HepG2 (cell line): Measurements from ENCODE around the gene NPFFR1. TPM values are rescaled to one million over a fixed set of nuclear protein-coding genes. Genes with fewer than 3 reads are reported as not detected.
A peak's percentile ranks its signal among the peaks of the same experiment; 100 is the strongest.
"Not testable (repeated sequence)": the region's sequence is repeated elsewhere in the genome, so short reads cannot be mapped to it uniquely, and the experiment has no call there.

ENCODE experiments used
- ATAC-seq: fragments of 200-7000 bp; cut with Tn5 transposase; 3 replicates; pipeline ENCODE4 v1.9.1; 2020; ENCODE audit warnings: mild to moderate bottlenecking, moderate library complexity
- BruUV-seq: library from RNA; stranded (reverse); fragments of 400-500 nt; replicated peaks from 2 replicates; lab custom pipeline; 2021; lab: Mats Ljungman, UMichigan
- CTCF ChIA-PET: fragments of 300-600 bp; formaldehyde crosslinking; extraction: SDS; loops from one replicate; lab custom pipeline; 2021; ENCODE audit warnings: low total read pairs, inconsistent platforms, low intra/inter-chr PET ratio; lab: Yijun Ruan, JAX
- POLR2A ChIA-PET: fragments of 350-600 bp; sonication (Branson Sonifier 250); formaldehyde crosslinking; loops from one replicate; lab custom pipeline; 2020; ENCODE audit warnings: antibody characterized with exemption, inconsistent platforms; lab: Yijun Ruan, JAX
- DNase-seq: peaks from one replicate; pipeline ENCODE4 v3.0.0-alpha.2; 2015; ENCODE audit warnings: low spot score
- FAIRE-seq: peaks from 3 replicates; lab custom pipeline; 2011; peaks lifted over from hg19 to GRCh38; lab: Jason Lieb, UNC
- H2AFZ ChIP-seq: one replicate; pipeline ENCODE4 v1.6.1; 2011; ENCODE audit warnings: low read length, inconsistent platforms
- H3K27ac ChIP-seq: fragments of 300-600 bp; 3 replicates; pipeline ENCODE4 v1.8.0; 2011; ENCODE audit warnings: mixed run types, mild to moderate bottlenecking, mixed read lengths, low read length, inconsistent platforms; ENCODE audit not compliant: insufficient read depth; ENCODE audit errors: extremely low read length
- H3K27me3 ChIP-seq, 2 experiments: fragments of 200-600 bp in 1 of 2; 2 replicates in 1 of 2; 3 replicates in 1 of 2; pipeline versions ENCODE4 v1.6.0 to v1.8.0; 2011; ENCODE audit warnings: low read length in 2 of 2, mild to moderate bottlenecking in 2 of 2, moderate library complexity in 2 of 2, inconsistent platforms in 1 of 2; ENCODE audit not compliant: insufficient read depth in 2 of 2, control insufficient read depth in 1 of 2
- H3K36me3 ChIP-seq, 2 experiments: fragments of 200-600 bp in 1 of 2; replicated peaks in 1 of 2; 2 replicates in 1 of 2; 3 replicates in 1 of 2; pipeline versions ENCODE4 v1.5.1 to v1.8.0; 2011; ENCODE audit warnings: low read length in 2 of 2, inconsistent platforms in 1 of 2; ENCODE audit not compliant: insufficient read depth in 2 of 2, control insufficient read depth in 1 of 2
- H3K4me1 ChIP-seq: 2 replicates; pipeline ENCODE4 v1.5.1; 2012; ENCODE audit warnings: low read length, inconsistent platforms; ENCODE audit not compliant: insufficient read depth
- H3K4me2 ChIP-seq: 2 replicates; pipeline ENCODE4 v1.6.0; 2011; ENCODE audit warnings: low read depth, low read length, inconsistent platforms
- H3K4me3 ChIP-seq, 3 experiments: fragments of 200-600 bp in 1 of 3; sonication (generic), shearing (Covaris generic) in 1 of 3; replicated peaks in 1 of 3; 2 replicates each; pipeline ENCODE4 v1.5.1; 2011 to 2016; ENCODE audit warnings: low read length in 3 of 3, inconsistent platforms in 2 of 3, low read depth in 2 of 3, mild to moderate bottlenecking in 2 of 3, control low read depth in 1 of 3, mixed read lengths in 1 of 3; ENCODE audit not compliant: insufficient read depth in 1 of 3
- H3K79me2 ChIP-seq: one replicate; pipeline ENCODE4 v1.6.1; 2011; ENCODE audit warnings: low read length, inconsistent platforms; ENCODE audit not compliant: insufficient read depth
- H3K9ac ChIP-seq: 2 replicates; pipeline ENCODE4 v1.6.0; 2011; ENCODE audit warnings: mild to moderate bottlenecking, low read depth, low read length, inconsistent platforms; ENCODE audit not compliant: insufficient read depth
- H3K9me3 ChIP-seq: 2 replicates; pipeline ENCODE4 v1.5.1; 2012; ENCODE audit warnings: mild to moderate bottlenecking, low read length
- H4K20me1 ChIP-seq: 2 replicates; pipeline ENCODE4 v1.6.0; 2011; ENCODE audit warnings: inconsistent platforms, mild to moderate bottlenecking, low read length, moderate library complexity; ENCODE audit not compliant: insufficient read depth
- CEBPB ChIP-seq: IDR thresholded peaks from 2 replicates; pipeline ENCODE4 v1.6.1; 2011; ENCODE audit warnings: low read depth, low read length, improper control_type of control experiment, borderline replicate concordance
- HOXD1 ChIP-seq: sonication (generic); formaldehyde crosslinking; IDR thresholded peaks from 2 replicates; pipeline ENCODE4 v1.5.0; 2020; ENCODE audit warnings: missing genetic modification reagents
- KAT2B ChIP-seq: fragments of 150-350 bp; IDR thresholded peaks from 2 replicates; pipeline ENCODE4 v1.6.1; 2014; ENCODE audit warnings: low read depth, low read length, borderline replicate concordance
- ZMYM3 ChIP-seq: sonication (generic); formaldehyde crosslinking; IDR thresholded peaks from 2 replicates; pipeline ENCODE4 v1.5.1; 2020; ENCODE audit warnings: mild to moderate bottlenecking, missing genetic modification reagents
- ZNF121 ChIP-seq: sonication (generic); formaldehyde crosslinking; IDR thresholded peaks from 2 replicates; pipeline ENCODE4 v1.5.0; 2020; ENCODE audit warnings: mild to moderate bottlenecking, missing genetic modification reagents
- ZNF136 ChIP-seq: sonication (generic); formaldehyde crosslinking; IDR thresholded peaks from 2 replicates; pipeline ENCODE4 v1.8.1; 2022; ENCODE audit warnings: low read depth, mild to moderate bottlenecking, moderate library complexity, missing genetic modification reagents
- ZNF253 ChIP-seq: sonication (generic); formaldehyde crosslinking; IDR thresholded peaks from 2 replicates; pipeline ENCODE4 v1.8.0; 2022; ENCODE audit warnings: mild to moderate bottlenecking, missing genetic modification reagents, borderline replicate concordance
- ZNF383 ChIP-seq: sonication (generic); formaldehyde crosslinking; IDR thresholded peaks from 2 replicates; pipeline ENCODE4 v1.4.0; 2020; ENCODE audit warnings: missing genetic modification reagents, mild to moderate bottlenecking, borderline replicate concordance
- ZNF672 ChIP-seq: sonication (generic); formaldehyde crosslinking; IDR thresholded peaks from 2 replicates; pipeline ENCODE4 v1.8.1; 2022; ENCODE audit warnings: missing genetic modification reagents
- WGBS: methylation state at CpG from one replicate; pipeline ENCODE4 v1.1.6; 2017; ENCODE audit warnings: low lambda C conversion rate; 5-methylcytosine and 5-hydroxymethylcytosine counted together
- in situ Hi-C: cut with HindIII; loops from 2 replicates; pipeline ENCODE4 v1.10.0; 2017; ENCODE audit warnings: low pct_unique_long_range_greater_than_20kb; ENCODE audit not compliant: extremely low pct_ligation_motif_present
- intact Hi-C: fragments of 100-400 bp; cut with micrococcal nuclease; formaldehyde crosslinking; loops from one replicate; pipeline ENCODE4 v1.10.0; 2022; ENCODE audit not compliant: unreplicated experiment
- polyA plus RNA-seq, 8 experiments: library from polyadenylated mRNA; depleted of rRNA in 3 of 8; stranded (reverse) in 7 of 8; unstranded in 1 of 8; fragments of >200 nt; fragmentation: Illumina TruSeq in 4 of 8; extraction: Trizol in 4 of 8; gene quantifications; 2 replicates each; pipeline versions ENCODE4 v1.2.1 to v1.2.3, GENCODE V29; 2011 to 2016; ENCODE audit warnings: low read depth in 4 of 8, missing spikeins in 1 of 8, mixed read lengths in 1 of 8; ENCODE audit not compliant: insufficient read depth in 1 of 8
- total RNA-seq, 5 experiments: library from RNA; depleted of rRNA; stranded (reverse); fragments of >200 nt; fragmentation: Illumina TruSeq; extraction: Trizol; gene quantifications; 2 replicates each; pipeline ENCODE4 v1.2.3, GENCODE V29; 2016; ENCODE audit warnings: low read depth in 1 of 5
- TF ChIP-seq, protein P1 (sequence below): sonication (generic); formaldehyde crosslinking; IDR thresholded peaks from 2 replicates; pipeline ENCODE4 v1.5.0; 2020; ENCODE audit warnings: mild to moderate bottlenecking, missing genetic modification reagents

Gene NPFFR1
- total and polyA plus RNA-seq, 2 of the 13 experiments (the other 11 are each of a cell fraction or from before 2014, with no cell fraction given), result under 0.01 TPM; not detected in 1

DNA sequence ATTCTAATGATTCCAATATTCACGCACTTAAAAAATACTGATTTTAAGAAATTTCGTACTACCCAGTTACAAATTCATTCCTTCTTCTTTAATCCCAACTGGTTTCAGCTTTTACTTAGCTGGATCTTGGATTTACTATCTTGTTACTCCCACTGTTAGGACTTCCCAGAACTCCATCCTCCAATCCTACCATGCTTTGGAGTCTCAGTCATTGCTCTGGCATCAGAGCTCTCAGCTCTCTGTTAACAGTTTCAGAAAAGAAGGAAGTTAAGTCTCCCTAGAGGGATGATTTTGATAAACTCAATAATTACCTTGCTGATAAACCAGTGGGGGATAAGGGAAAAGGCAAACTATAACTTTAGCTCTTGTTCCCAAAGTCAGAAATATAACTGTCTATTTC lies 60.1 kb downstream of the NPFFR1 start (continued):
- no peak for TF ChIP-seq ZNF136
- TF ChIP-seq KAT2B, result no peak
- no peak for TF ChIP-seq ZNF672 (CRISPR knock-in tag)
- TF ChIP-seq HOXD1 (CRISPR knock-in tag), result no peak
- no peak for TF ChIP-seq ZNF253 (CRISPR knock-in tag)
- no peak for TF ChIP-seq ZNF383 (CRISPR knock-in tag)

GRCh38 chr10:70222811-70223447 lies 60.9 kb downstream of the NPFFR1 start:
- H2AFZ ChIP-seq, intact Hi-C loops, BruUV-seq, H3K4me2 ChIP-seq, DNase-seq, H3K27me3 ChIP-seq, H3K4me3 ChIP-seq, FAIRE-seq, H3K9ac ChIP-seq, H3K9me3 ChIP-seq, H3K27ac ChIP-seq, ATAC-seq: not testable (repeated sequence)
- H3K79me2 ChIP-seq, result peaks cover 59% of the 10 kb centered on the region
- TF ChIP-seq, protein P1, sequence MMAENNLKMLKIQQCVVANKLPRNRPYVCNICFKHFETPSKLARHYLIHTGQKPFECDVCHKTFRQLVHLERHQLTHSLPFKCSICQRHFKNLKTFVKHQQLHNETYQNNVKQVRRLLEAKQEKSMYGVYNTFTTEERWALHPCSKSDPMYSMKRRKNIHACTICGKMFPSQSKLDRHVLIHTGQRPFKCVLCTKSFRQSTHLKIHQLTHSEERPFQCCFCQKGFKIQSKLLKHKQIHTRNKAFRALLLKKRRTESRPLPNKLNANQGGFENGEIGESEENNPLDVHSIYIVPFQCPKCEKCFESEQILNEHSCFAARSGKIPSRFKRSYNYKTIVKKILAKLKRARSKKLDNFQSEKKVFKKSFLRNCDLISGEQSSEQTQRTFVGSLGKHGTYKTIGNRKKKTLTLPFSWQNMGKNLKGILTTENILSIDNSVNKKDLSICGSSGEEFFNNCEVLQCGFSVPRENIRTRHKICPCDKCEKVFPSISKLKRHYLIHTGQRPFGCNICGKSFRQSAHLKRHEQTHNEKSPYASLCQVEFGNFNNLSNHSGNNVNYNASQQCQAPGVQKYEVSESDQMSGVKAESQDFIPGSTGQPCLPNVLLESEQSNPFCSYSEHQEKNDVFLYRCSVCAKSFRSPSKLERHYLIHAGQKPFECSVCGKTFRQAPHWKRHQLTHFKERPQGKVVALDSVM, result peak; percentile 92
- peak; percentile 64; the same call in 1 of the 2 replicates for TF ChIP-seq ZNF121 (CRISPR knock-in tag)
- peak; percentile 38 for TF ChIP-seq CEBPB
- peak; percentile 68 for TF ChIP-seq ZMYM3 (CRISPR knock-in tag)
- H4K20me1 ChIP-seq, result peaks cover 13% of the 10 kb centered on the region
- POLR2A ChIA-PET, result interaction anchor here (0.7 to 2.5 kb wide), 6 partner anchors 9 to 141 kb away, joined by 3 to 19 read pairs (median 6); partner anchors contain the start of gene PPA1
- peaks cover 44% of the 10 kb centered on the region for H3K4me1 ChIP-seq
- 87% methylated on average over 9 of the region's 9 CpGs for WGBS
- CTCF ChIA-PET, result interaction anchor here (0.9 kb wide), 1 partner anchor 142 kb away, joined by 3 read pairs; no protein-coding TSS in a partner anchor
- peaks cover 6 to 37% of the 10 kb centered on the region in 2 experiments for H3K36me3 ChIP-seq
- in situ Hi-C loops, result loop anchor here (5.0 kb wide), 1 partner anchor 139 kb away; no protein-coding TSS in a partner anchor
